SK-N-SH treated with all-trans-retinoic acid at 6 μM for 48 hours (cell line): ENCODE data around the gene DET1.

Source experiments
- ATAC-seq: fragments of 200-7000 bp; cut with Tn5 transposase; 3 replicates; pipeline ENCODE4 v1.9.1; 2020; ENCODE audit warnings: mild to moderate bottlenecking, moderate library complexity
- ARNTL ChIP-seq: fragments of 450-650 bp; formaldehyde crosslinking; IDR thresholded peaks from 2 replicates; pipeline ENCODE4 v1.5.0; 2020; ENCODE audit warnings: low read depth, mild to moderate bottlenecking, moderate library complexity, borderline replicate concordance
- BACH2 ChIP-seq: fragments of 250-450 bp; sonication (Bioruptor Pico); IDR thresholded peaks from 2 replicates; pipeline ENCODE4 v1.9.0; 2021; ENCODE audit warnings: mild to moderate bottlenecking, borderline replicate concordance
- ESRRG ChIP-seq: fragments of 250-450 bp; sonication (Bioruptor Pico); IDR thresholded peaks from 2 replicates; pipeline ENCODE4 v1.6.1; 2021; ENCODE audit warnings: mild to moderate bottlenecking
- GLIS3 ChIP-seq: fragments of 250-450 bp; sonication (Bioruptor Pico); IDR thresholded peaks from 2 replicates; pipeline ENCODE4 v1.5.0; 2020; ENCODE audit warnings: mild to moderate bottlenecking, moderate library complexity
- ISL1 ChIP-seq: fragments of 250-450 bp; sonication (Bioruptor Pico); IDR thresholded peaks from 2 replicates; pipeline ENCODE4 v2.1.2; 2022; ENCODE audit warnings: mild to moderate bottlenecking, moderate library complexity
- PPARA ChIP-seq: fragments of 250-450 bp; sonication (Bioruptor Pico); IDR thresholded peaks from 2 replicates; pipeline ENCODE4 v1.5.0; 2020; ENCODE audit warnings: mild to moderate bottlenecking, borderline replicate concordance
- RARB ChIP-seq: fragments of 250-450 bp; sonication (Bioruptor Pico); IDR thresholded peaks from 2 replicates; pipeline ENCODE4 v1.8.0; 2021; ENCODE audit warnings: mild to moderate bottlenecking, moderate library complexity
- SNAI2 ChIP-seq: fragments of 250-450 bp; sonication (Bioruptor Pico); IDR thresholded peaks from 2 replicates; pipeline ENCODE4 v1.5.0; 2020; ENCODE audit warnings: mild to moderate bottlenecking, moderate library complexity
- TCF4 ChIP-seq: fragments of 250-450 bp; sonication (Bioruptor Pico); IDR thresholded peaks from 2 replicates; pipeline ENCODE4 v1.8.0; 2021; ENCODE audit warnings: mild to moderate bottlenecking, moderate library complexity, borderline replicate concordance
- TOX ChIP-seq: fragments of 250-450 bp; sonication (Bioruptor Pico); IDR thresholded peaks from 2 replicates; pipeline ENCODE4 v1.8.0; 2021; ENCODE audit warnings: mild to moderate bottlenecking, moderate library complexity, borderline replicate concordance
- ZC3H10 ChIP-seq: fragments of 250-450 bp; sonication (Bioruptor Pico); IDR thresholded peaks from 2 replicates; pipeline ENCODE4 v1.5.1; 2021; ENCODE audit warnings: mild to moderate bottlenecking, moderate library complexity
- ZFP3 ChIP-seq: fragments of 250-450 bp; sonication (Bioruptor Pico); IDR thresholded peaks from 2 replicates; pipeline ENCODE4 v1.5.0; 2020; ENCODE audit warnings: mild to moderate bottlenecking, moderate library complexity
- ZFP30 ChIP-seq: fragments of 450-650 bp; formaldehyde crosslinking; IDR thresholded peaks from 2 replicates; pipeline ENCODE4 v1.5.0; 2022; ENCODE audit warnings: mild to moderate bottlenecking, moderate library complexity
- ZNF565 ChIP-seq: fragments of 450-650 bp; formaldehyde crosslinking; conservative IDR thresholded peaks from 2 replicates; pipeline ENCODE4 v1.5.0; 2020; ENCODE audit warnings: low read depth, mild to moderate bottlenecking, moderate library complexity
- ZNF70 ChIP-seq: fragments of 450-650 bp; formaldehyde crosslinking; IDR thresholded peaks from 2 replicates; pipeline ENCODE4 v1.5.0; 2020; ENCODE audit warnings: mild to moderate bottlenecking, moderate library complexity
- ZNF8 ChIP-seq: fragments of 450-650 bp; formaldehyde crosslinking; IDR thresholded peaks from 2 replicates; pipeline ENCODE4 v1.5.0; 2020; ENCODE audit warnings: mild to moderate bottlenecking, moderate library complexity
- TF ChIP-seq, protein P1 (sequence below): fragments of 250-450 bp; sonication (Bioruptor Pico); IDR thresholded peaks from 2 replicates; pipeline ENCODE4 v1.8.0; 2021; ENCODE audit warnings: low read depth, mild to moderate bottlenecking, moderate library complexity, borderline replicate concordance
- TF ChIP-seq, protein P2 (sequence below): fragments of 250-450 bp; sonication (Bioruptor Pico); IDR thresholded peaks from 2 replicates; pipeline ENCODE4 v1.5.0; 2020; ENCODE audit warnings: mild to moderate bottlenecking, moderate library complexity
- TF ChIP-seq, protein P3 (sequence below): fragments of 250-450 bp; sonication (Bioruptor Pico); IDR thresholded peaks from 2 replicates; pipeline ENCODE4 v1.8.0; 2020; ENCODE audit warnings: mild to moderate bottlenecking, moderate library complexity, borderline replicate concordance
- TF ChIP-seq, protein P4 (sequence below): fragments of 250-450 bp; sonication (Bioruptor Pico); IDR thresholded peaks from 2 replicates; pipeline ENCODE4 v1.5.1; 2021; ENCODE audit warnings: mild to moderate bottlenecking, moderate library complexity
- TF ChIP-seq, protein P5 (sequence below): fragments of 250-450 bp; sonication (Bioruptor Pico); IDR thresholded peaks from 2 replicates; pipeline ENCODE4 v1.5.1; 2020; ENCODE audit warnings: low read depth, mild to moderate bottlenecking, moderate library complexity

DET1 gene

DNA sequence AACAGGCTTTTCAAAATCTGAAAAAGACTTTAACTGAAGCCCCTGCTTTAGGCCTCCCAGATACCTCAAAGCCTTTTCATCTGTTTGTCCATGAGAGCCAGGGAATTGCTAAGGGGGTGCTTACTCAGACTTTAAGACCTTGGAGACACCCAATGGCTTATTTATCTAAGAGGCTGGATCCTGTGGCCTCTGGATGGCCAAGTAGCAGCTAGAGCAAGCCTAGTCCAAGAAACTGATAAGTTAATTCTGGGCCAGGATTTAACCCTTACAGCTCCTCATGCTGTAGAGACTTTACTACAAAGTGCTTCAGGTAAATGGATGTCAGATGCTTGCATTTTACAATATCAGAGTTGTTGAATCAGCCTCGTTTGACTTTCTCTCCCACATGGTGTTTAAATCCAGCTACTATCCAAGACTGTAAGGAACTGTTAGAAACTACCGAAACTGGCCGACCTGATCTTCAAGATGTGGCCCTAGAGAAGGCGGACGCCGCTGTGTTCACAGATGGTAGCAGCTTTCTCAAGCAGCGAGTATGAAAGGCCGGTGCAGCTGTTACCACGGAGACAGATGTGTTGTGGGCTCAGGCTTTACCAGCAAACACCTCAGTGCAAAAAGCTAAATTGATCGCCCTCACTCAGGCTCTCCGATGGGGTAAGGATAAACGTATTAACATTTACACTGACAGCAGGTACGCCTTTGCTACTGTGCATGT, 3.3 kb downstream of the DET1 start:
- ATAC-seq, result no peak

DNA sequence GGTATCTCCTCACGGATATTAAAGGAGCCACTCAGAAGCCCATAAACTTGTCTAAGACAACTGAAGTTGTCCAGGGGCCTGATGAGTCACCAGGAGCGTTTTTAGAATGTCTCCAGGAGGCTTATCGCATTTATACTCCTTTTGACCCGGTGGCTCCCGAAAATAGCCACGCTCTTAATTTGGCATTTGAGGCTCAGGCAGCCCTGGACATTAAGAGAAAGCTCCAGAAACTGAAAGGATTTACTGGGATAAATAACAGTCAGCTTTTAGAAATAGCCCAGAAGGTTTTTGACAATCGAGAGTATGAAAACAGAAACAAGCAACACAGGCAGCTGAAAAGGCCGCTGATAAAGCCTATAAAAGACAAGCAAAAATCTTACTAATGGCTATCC, 4.1 kb downstream of the DET1 start:
- ATAC-seq, result peak; percentile 7; the same call in 1 of the 3 replicates
- TF ChIP-seq, protein P1, sequence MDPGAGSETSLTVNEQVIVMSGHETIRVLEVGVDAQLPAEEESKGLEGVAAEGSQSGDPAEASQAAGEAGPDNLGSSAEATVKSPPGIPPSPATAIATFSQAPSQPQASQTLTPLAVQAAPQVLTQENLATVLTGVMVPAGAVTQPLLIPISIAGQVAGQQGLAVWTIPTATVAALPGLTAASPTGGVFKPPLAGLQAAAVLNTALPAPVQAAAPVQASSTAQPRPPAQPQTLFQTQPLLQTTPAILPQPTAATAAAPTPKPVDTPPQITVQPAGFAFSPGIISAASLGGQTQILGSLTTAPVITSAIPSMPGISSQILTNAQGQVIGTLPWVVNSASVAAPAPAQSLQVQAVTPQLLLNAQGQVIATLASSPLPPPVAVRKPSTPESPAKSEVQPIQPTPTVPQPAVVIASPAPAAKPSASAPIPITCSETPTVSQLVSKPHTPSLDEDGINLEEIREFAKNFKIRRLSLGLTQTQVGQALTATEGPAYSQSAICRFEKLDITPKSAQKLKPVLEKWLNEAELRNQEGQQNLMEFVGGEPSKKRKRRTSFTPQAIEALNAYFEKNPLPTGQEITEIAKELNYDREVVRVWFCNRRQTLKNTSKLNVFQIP (CRISPR knock-in tag), result no peak
- no peak for TF ChIP-seq ZNF70
- TF ChIP-seq, protein P2, sequence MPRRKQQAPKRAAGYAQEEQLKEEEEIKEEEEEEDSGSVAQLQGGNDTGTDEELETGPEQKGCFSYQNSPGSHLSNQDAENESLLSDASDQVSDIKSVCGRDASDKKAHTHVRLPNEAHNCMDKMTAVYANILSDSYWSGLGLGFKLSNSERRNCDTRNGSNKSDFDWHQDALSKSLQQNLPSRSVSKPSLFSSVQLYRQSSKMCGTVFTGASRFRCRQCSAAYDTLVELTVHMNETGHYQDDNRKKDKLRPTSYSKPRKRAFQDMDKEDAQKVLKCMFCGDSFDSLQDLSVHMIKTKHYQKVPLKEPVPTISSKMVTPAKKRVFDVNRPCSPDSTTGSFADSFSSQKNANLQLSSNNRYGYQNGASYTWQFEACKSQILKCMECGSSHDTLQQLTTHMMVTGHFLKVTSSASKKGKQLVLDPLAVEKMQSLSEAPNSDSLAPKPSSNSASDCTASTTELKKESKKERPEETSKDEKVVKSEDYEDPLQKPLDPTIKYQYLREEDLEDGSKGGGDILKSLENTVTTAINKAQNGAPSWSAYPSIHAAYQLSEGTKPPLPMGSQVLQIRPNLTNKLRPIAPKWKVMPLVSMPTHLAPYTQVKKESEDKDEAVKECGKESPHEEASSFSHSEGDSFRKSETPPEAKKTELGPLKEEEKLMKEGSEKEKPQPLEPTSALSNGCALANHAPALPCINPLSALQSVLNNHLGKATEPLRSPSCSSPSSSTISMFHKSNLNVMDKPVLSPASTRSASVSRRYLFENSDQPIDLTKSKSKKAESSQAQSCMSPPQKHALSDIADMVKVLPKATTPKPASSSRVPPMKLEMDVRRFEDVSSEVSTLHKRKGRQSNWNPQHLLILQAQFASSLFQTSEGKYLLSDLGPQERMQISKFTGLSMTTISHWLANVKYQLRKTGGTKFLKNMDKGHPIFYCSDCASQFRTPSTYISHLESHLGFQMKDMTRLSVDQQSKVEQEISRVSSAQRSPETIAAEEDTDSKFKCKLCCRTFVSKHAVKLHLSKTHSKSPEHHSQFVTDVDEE, result no peak
- TF ChIP-seq ZNF565 (CRISPR knock-in tag), result no peak
- TF ChIP-seq ZFP3 (CRISPR knock-in tag), result peak; percentile 56; the same call in 1 of the 2 replicates
- no peak for TF ChIP-seq ZC3H10 (CRISPR knock-in tag)
- TF ChIP-seq TOX (CRISPR knock-in tag), result no peak
- TF ChIP-seq, protein P3, sequence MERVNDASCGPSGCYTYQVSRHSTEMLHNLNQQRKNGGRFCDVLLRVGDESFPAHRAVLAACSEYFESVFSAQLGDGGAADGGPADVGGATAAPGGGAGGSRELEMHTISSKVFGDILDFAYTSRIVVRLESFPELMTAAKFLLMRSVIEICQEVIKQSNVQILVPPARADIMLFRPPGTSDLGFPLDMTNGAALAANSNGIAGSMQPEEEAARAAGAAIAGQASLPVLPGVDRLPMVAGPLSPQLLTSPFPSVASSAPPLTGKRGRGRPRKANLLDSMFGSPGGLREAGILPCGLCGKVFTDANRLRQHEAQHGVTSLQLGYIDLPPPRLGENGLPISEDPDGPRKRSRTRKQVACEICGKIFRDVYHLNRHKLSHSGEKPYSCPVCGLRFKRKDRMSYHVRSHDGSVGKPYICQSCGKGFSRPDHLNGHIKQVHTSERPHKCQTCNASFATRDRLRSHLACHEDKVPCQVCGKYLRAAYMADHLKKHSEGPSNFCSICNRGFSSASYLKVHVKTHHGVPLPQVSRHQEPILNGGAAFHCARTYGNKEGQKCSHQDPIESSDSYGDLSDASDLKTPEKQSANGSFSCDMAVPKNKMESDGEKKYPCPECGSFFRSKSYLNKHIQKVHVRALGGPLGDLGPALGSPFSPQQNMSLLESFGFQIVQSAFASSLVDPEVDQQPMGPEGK (CRISPR knock-in tag), result peak; percentile 50; the same call in 1 of the 2 replicates
- no peak for TF ChIP-seq BACH2 (CRISPR knock-in tag)
- TF ChIP-seq ISL1 (CRISPR knock-in tag), result peak; percentile 79
- TF ChIP-seq, protein P4, sequence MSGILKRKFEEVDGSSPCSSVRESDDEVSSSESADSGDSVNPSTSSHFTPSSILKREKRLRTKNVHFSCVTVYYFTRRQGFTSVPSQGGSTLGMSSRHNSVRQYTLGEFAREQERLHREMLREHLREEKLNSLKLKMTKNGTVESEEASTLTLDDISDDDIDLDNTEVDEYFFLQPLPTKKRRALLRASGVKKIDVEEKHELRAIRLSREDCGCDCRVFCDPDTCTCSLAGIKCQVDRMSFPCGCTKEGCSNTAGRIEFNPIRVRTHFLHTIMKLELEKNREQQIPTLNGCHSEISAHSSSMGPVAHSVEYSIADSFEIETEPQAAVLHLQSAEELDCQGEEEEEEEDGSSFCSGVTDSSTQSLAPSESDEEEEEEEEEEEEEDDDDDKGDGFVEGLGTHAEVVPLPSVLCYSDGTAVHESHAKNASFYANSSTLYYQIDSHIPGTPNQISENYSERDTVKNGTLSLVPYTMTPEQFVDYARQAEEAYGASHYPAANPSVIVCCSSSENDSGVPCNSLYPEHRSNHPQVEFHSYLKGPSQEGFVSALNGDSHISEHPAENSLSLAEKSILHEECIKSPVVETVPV (CRISPR knock-in tag), result no peak
- TF ChIP-seq PPARA, result no peak
- TF ChIP-seq GLIS3 (CRISPR knock-in tag), result no peak
- TF ChIP-seq, protein P5, sequence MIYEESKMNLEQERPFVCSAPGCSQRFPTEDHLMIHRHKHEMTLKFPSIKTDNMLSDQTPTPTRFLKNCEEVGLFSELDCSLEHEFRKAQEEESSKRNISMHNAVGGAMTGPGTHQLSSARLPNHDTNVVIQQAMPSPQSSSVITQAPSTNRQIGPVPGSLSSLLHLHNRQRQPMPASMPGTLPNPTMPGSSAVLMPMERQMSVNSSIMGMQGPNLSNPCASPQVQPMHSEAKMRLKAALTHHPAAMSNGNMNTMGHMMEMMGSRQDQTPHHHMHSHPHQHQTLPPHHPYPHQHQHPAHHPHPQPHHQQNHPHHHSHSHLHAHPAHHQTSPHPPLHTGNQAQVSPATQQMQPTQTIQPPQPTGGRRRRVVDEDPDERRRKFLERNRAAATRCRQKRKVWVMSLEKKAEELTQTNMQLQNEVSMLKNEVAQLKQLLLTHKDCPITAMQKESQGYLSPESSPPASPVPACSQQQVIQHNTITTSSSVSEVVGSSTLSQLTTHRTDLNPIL (CRISPR knock-in tag), result no peak
- no peak for TF ChIP-seq SNAI2 (CRISPR knock-in tag)
- TF ChIP-seq ARNTL (CRISPR knock-in tag), result no peak
- TF ChIP-seq RARB (CRISPR knock-in tag), result no peak
- no peak for TF ChIP-seq ESRRG (CRISPR knock-in tag)

More for the DNA sequence above, 3.3 kb downstream of the DET1 start:
- TF ChIP-seq BACH2 (CRISPR knock-in tag) (no peak), GLIS3 (CRISPR knock-in tag) (no peak), SNAI2 (CRISPR knock-in tag) (no peak), ZNF8 (CRISPR knock-in tag) (no peak), ZFP3 (CRISPR knock-in tag) (no peak), ZFP30 (no peak), TCF4 (no peak), ZNF70 (no peak), PPARA (no peak)
- TF ChIP-seq, protein P5 (CRISPR knock-in tag), result no peak
- TF ChIP-seq, protein P3 (CRISPR knock-in tag), result no peak
